Smooth muscle cell (in vitro differentiated cells): Measurements from ENCODE around the gene RXFP2. TPM values are rescaled to one million over a fixed set of nuclear protein-coding genes. Genes with fewer than 3 reads are reported as not detected.

Experiments
- DNase-seq: peaks from one replicate; lab custom pipeline; 2025; ENCODE audit not compliant: unreplicated experiment; lab: John Stamatoyannopoulos, UW
- H2AFZ ChIP-seq: fragments of 200-600 bp; sonication (generic); 2 replicates; pipeline ENCODE4 v1.6.0; 2016; ENCODE audit warnings: antibody characterized with exemption, low read depth, mild to moderate bottlenecking
- H3F3A ChIP-seq: fragments of 200-600 bp; sonication (generic); 2 replicates; pipeline ENCODE4 v1.6.0; 2017; ENCODE audit warnings: antibody characterized with exemption, low read depth
- H3K27ac ChIP-seq: fragments of 200-600 bp; sonication (generic); 2 replicates; pipeline ENCODE4 v1.5.1; 2016; ENCODE audit warnings: low read depth, mild to moderate bottlenecking
- H3K27me3 ChIP-seq: fragments of 200-600 bp; sonication (generic); 2 replicates; pipeline ENCODE4 v1.6.1; 2016; ENCODE audit warnings: low read depth, mild to moderate bottlenecking
- H3K36me3 ChIP-seq: fragments of 200-600 bp; sonication (generic); 2 replicates; pipeline ENCODE4 v1.5.1; 2016; ENCODE audit warnings: low read depth
- H3K4me1 ChIP-seq: fragments of 200-600 bp; sonication (generic); 2 replicates; pipeline ENCODE4 v1.5.1; 2016; ENCODE audit warnings: low read depth
- H3K4me2 ChIP-seq: fragments of 200-600 bp; sonication (generic); 2 replicates; pipeline ENCODE4 v1.6.0; 2016; ENCODE audit warnings: mild to moderate bottlenecking
- H3K4me3 ChIP-seq: fragments of 200-600 bp; sonication (generic); 2 replicates; pipeline ENCODE4 v1.5.1; 2016; ENCODE audit warnings: mild to moderate bottlenecking
- H3K79me2 ChIP-seq: fragments of 200-600 bp; sonication (generic); 2 replicates; pipeline ENCODE4 v1.6.0; 2016; ENCODE audit warnings: low read depth, mild to moderate bottlenecking
- H3K9ac ChIP-seq: fragments of 200-600 bp; sonication (generic); 2 replicates; pipeline ENCODE4 v1.6.0; 2016; ENCODE audit warnings: low read depth
- H3K9me3 ChIP-seq: fragments of 200-600 bp; sonication (generic); replicated peaks from 2 replicates; pipeline ENCODE4 v1.5.1; 2016; ENCODE audit warnings: low read depth
- H4K20me1 ChIP-seq: fragments of 200-600 bp; sonication (generic); 2 replicates; pipeline ENCODE4 v1.6.0; 2016; ENCODE audit warnings: low read depth
- CTCF ChIP-seq: fragments of 200-600 bp; sonication (generic); IDR thresholded peaks from 2 replicates; pipeline ENCODE4 v1.5.1; 2017; ENCODE audit warnings: borderline replicate concordance, mild to moderate bottlenecking, antibody characterized with exemption; ENCODE audit not compliant: insufficient read depth, poor library complexity, severe bottlenecking
- WGBS: methylation state at CpG from one replicate; pipeline ENCODE4 v1.1.7; 2016; ENCODE audit warnings: low lambda C conversion rate; 5-methylcytosine and 5-hydroxymethylcytosine counted together
- polyA plus RNA-seq: library from polyadenylated mRNA; unstranded; fragments of >200 nt; fragmentation: Nextera tagmentation; extraction: Ambion mirVana; gene quantifications from 2 replicates; pipeline ENCODE4 v1.2.1, GENCODE V29; 2016
- total RNA-seq: library from RNA; depleted of rRNA; stranded (reverse); fragments of >200 nt; gene quantifications from 2 replicates; pipeline ENCODE4 v1.2.3, GENCODE V29; 2014

RXFP2 gene
- total and polyA plus RNA-seq, 2 experiments from 2014 or later = not detected

GRCh38 chr13:31755211-31755610 lies 15.9 kb downstream of the RXFP2 start:
- H3K4me3 ChIP-seq = no peak overlapping the region
- no peak overlapping the region for H3K9ac ChIP-seq
- H3K9me3 ChIP-seq = no peaks in the 10 kb centered on the region
- H3K79me2 ChIP-seq = no peaks in the 10 kb centered on the region
- no peaks in the 10 kb centered on the region for H4K20me1 ChIP-seq
- no peaks in the 10 kb centered on the region for H3F3A ChIP-seq
- 90% methylated on average over 6 of the region's 6 CpGs for WGBS
- H3K27ac ChIP-seq = peak overlapping the region; percentile 83
- peaks cover 4% of the 10 kb centered on the region for H3K4me1 ChIP-seq
- DNase-seq = no peak
- no peak for TF ChIP-seq CTCF
- no peaks in the 10 kb centered on the region for H3K27me3 ChIP-seq
- H3K36me3 ChIP-seq = no peaks in the 10 kb centered on the region
- no peak overlapping the region for H2AFZ ChIP-seq
- no peak overlapping the region for H3K4me2 ChIP-seq

- Histone ChIP-seq H3K4me2 (no peak overlapping the region), H3K79me2 (no peaks in the 10 kb centered on the region), H3K9me3 (no peaks in the 10 kb centered on the region), H3K27me3 (no peaks in the 10 kb centered on the region), H3F3A (no peaks in the 10 kb centered on the region), H3K9ac (peak overlapping the region; percentile 58), H3K4me3 (no peak overlapping the region), H3K27ac (peak overlapping the region; percentile 83), H3K36me3 (no peaks in the 10 kb centered on the region), H4K20me1 (no peaks in the 10 kb centered on the region), H2AFZ (no peak overlapping the region), H3K4me1 (no peaks in the 10 kb centered on the region)
- WGBS = 51% methylated on average over 5 of the region's 5 CpGs
- no peak for TF ChIP-seq CTCF
- no peak for DNase-seq
Observed at GRCh38 chr13:31755803-31756212, 16.5 kb downstream of the RXFP2 start.

GRCh38 chr13:31756346-31756745 lies 17.0 kb downstream of the RXFP2 start:
- no peak for DNase-seq
- H3K36me3 ChIP-seq = no peaks in the 10 kb centered on the region
- no peak overlapping the region for H3K4me2 ChIP-seq
- H4K20me1 ChIP-seq = no peaks in the 10 kb centered on the region
- H3K79me2 ChIP-seq = no peaks in the 10 kb centered on the region
- H3K9me3 ChIP-seq = no peaks in the 10 kb centered on the region
- H3K4me3 ChIP-seq = no peak overlapping the region
- peak overlapping the region; percentile 83 for H3K27ac ChIP-seq
- H3K9ac ChIP-seq = peak overlapping the region; percentile 58
- no peaks in the 10 kb centered on the region for H3K27me3 ChIP-seq
- H2AFZ ChIP-seq = no peak overlapping the region
- no peaks in the 10 kb centered on the region for H3F3A ChIP-seq
- H3K4me1 ChIP-seq = no peaks in the 10 kb centered on the region
- no peak for TF ChIP-seq CTCF
- WGBS = 68% methylated on average over 4 of the region's 4 CpGs

GRCh38 chr13:31761951-31762350 lies 22.6 kb downstream of the RXFP2 start:
- Histone ChIP-seq H3K4me3 (no peak overlapping the region), H3K4me1 (peaks cover 9% of the 10 kb centered on the region), H3K9ac (no peak overlapping the region), H3K27ac (no peak overlapping the region), H2AFZ (no peak overlapping the region), H3F3A (no peaks in the 10 kb centered on the region), H3K9me3 (no peaks in the 10 kb centered on the region), H3K4me2 (no peak overlapping the region), H3K79me2 (no peaks in the 10 kb centered on the region), H3K36me3 (no peaks in the 10 kb centered on the region), H3K27me3 (no peaks in the 10 kb centered on the region), H4K20me1 (no peaks in the 10 kb centered on the region)
- DNase-seq = no peak
- 80% methylated on average over 2 of the region's 2 CpGs for WGBS
- TF ChIP-seq CTCF = no peak
